Measurements from ENCODE around the gene FDXACB1.

The FDXACB1 gene, protein sequence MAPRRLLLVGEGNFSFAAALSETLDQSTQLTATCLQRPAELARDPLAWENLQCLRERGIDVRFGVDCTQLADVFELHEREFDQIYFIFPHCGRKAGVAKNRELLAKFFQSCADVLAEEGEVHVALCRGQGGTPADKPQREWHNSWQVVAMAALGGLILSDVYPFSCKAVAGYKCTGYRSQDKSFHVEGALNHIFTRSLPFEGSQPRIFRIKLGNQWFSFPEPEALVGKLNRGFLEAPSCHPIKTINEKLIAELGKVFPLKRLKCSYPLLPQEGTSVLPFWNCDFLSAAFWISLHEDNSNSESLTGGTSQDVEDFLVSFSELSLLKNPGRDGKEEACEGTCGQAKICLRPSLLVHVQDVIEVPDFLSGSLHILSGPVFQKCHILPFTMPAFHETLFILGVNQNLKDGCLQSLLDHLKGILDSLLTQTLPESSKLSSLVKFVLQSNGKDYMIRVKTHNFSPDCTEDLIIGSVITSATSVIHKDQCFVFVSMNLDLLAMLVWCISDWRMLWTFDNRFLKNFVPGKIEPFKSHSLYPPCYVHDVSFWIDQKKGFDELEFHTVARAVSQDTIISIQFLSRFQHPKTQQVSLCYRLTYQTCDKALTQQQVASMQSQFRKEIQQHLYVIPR

DNA sequence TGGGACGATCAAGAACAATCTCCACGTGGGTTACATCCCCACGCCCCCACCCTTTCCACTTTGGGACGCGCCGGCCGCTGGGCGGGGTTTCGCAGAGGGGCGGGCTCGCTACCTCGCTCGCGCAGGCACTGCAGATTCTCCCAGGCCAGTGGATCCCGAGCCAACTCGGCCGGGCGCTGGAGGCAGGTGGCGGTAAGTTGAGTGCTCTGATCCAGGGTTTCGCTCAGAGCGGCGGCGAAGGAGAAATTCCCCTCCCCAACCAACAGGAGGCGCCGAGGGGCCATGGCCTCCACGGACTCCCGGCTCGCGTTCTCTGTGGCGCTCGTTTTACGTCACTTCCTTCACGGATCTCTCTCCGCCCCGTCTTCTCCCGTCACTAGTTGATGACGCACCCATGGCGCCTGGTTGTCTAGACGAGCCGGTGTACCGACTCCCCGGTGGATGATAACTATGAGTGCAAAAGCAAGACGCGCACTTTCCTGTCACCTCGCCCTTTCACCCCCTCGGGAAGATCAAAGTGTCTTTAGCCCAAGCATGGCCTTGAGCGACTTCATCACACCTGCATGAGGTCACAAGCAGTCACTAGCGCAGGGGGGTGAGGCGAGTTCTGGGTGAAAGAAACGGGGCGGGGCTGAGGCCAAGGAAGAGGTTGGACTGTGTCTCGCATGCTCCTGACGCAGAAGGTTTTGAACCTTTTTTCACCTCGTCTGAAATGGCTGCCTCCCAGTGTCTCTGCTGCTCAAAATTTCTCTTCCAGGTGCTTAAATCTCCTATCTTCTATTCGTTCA is at the start of gene FDXACB1, which contains the start of gene CFAP68:
FDXACB1 (minus strand) TSS at position 317 of the 788 bp plus-strand sequence; CDS start at position 284, 33 bp downstream.
CFAP68 (plus strand) TSS at position 693 of the 788 bp plus-strand sequence; CDS start at position 713, 20 bp downstream.
- peak; percentile 97 for FAIRE-seq

- FAIRE-seq = peak; percentile 95
Observed at GRCh38 chr11:111926505-111927391, 47.8 kb upstream of the FDXACB1 start.

DNA sequence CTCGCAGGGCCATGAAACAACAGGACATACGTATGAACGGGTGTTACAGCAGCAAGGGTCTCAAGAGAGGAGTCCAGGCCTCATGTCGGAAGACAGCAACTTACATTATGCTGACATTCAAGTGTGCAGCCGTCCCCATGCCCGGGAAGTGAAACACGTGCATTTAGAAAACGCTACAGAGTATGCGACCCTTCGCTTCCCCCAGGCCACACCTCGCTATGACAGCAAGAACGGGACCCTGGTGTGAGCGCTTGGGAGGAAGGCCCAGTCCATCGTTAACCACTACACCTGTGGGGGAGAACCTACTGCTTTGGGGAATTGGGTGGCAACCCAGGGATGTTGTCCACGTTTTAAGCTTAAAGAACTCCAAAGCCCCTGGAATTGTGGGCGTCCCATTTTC is 47.0 kb upstream of the FDXACB1 start:
- no peak for FAIRE-seq

- no peak for FAIRE-seq
Observed at GRCh38 chr11:111923951-111924350, 45.0 kb upstream of the FDXACB1 start.

DNA sequence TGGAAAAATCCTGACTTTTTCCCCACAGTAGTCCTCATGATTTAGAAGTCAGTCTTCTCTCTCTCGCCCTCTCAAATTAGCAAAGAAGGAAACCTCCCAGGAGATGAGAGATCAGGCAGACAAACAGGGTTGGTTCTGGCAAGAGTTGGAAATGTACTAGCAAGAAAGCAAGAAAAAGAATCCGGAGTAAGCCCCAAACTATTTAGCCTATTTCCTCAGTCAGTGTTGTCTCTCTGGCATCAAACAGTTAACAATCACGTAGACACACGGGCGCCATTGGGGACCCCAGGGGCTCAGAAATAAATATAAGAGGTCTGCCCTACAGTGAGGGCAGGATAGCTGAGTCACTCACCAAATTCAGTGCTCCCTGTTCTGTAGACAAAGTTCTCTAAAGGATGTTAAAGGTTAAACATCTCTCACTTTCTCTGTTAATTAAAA is 44.4 kb upstream of the FDXACB1 start:
- FAIRE-seq = peak; percentile 81

GRCh38 chr11:111922803-111923202 is 43.8 kb upstream of the FDXACB1 start:
- no peak for FAIRE-seq

DNA sequence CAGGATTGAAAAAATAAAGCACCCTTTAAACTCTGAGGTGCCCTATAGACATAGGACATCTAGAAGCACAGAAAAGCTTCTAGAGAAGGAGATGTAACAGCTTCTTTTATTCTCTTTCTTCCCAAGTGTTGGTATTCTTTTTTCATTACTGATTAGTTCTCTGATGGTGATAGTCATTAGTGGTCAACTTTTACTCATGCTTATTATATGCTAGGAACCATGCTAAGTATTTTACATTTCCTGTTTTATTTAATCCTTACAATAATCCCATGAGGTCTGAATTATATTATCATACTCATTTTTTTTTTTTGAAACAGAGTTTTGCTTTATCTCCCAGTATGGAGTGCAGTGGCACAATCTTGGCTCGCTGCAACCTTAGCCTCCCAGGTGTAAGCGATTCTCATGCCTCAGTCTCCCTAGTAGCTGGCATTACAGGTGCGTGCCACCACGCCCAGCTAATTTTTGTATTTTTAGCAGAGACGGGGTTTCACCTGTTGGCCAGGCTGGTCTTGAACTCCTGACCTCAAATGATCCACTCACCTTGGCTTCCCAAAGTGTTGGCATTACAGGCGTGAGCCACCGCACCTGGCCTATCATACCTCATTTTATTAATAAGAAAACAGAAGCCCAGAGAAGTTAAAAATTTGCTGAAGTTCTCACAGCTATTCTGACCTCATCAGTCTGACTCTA is 42.7 kb upstream of the FDXACB1 start:
- no peak for FAIRE-seq

GRCh38 chr11:111920908-111921307 is 41.9 kb upstream of the FDXACB1 start:
- no peak for FAIRE-seq

- no peak for FAIRE-seq
Observed at GRCh38 chr11:111918390-111919256, 39.7 kb upstream of the FDXACB1 start, which contains the start of gene C11orf52. Gene C11orf52, plus strand, starts transcription at chr11:111918913. Its CDS starts 60 bp downstream, at chr11:111918973.

DNA sequence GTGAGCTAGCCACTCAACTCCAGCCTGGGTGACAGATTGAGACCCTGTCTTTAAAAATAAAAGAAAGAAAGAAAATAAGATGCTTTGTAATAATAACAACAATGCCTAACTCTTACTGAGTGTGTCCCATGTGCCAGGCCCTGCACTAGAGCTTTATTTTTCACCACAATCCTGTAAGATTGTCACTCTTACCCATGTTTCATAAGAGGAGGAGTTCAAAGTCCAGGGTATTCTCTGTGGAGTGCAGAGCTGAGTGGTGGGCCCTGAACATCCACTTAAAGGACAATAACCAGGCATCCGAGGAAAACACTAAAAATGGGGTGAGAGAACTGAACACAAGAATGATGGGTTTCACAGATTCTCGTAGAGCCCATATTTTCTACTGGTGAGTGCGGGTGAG is 38.8 kb upstream of the FDXACB1 start:
- FAIRE-seq = no peak

DNA sequence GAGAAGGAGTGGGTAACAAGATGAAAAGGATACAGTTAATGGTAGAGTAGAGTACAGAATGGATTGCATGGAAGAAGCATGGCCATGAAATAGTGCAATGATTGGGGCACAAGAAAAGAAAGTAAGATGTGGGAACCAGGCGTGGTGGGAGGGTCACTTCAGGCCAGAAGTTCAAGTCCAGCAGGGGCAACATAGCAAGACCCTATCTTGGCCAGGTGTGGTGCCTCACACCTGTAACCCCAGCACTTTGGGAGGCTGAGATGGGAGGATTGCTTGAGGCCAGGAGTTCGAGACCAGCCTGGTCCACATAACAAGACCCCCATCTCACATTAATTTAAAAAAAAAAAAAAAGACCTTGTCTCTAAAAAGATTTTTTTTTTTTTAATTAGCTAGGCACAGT is 38.3 kb upstream of the FDXACB1 start:
- no peak for FAIRE-seq

DNA sequence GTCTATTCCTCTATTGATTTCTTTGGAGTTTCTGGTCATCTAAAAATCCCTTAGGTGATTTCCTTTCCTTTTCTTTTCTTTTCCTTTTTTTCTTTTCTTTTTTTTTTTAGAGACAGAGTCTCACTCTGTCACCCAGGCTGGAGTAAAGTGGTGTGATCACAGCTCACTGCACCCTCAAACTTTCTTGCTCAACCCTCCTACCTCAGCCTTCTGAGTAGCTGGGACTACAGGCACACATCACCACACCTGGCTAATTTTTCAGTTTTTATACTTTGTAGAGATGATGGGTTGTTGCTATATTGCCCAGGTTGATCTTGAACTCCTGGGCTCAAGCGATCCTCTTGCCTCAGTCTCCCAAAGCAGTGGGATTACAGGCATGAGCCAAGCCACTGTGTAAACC is 37.8 kb upstream of the FDXACB1 start:
- no peak for FAIRE-seq

DNA sequence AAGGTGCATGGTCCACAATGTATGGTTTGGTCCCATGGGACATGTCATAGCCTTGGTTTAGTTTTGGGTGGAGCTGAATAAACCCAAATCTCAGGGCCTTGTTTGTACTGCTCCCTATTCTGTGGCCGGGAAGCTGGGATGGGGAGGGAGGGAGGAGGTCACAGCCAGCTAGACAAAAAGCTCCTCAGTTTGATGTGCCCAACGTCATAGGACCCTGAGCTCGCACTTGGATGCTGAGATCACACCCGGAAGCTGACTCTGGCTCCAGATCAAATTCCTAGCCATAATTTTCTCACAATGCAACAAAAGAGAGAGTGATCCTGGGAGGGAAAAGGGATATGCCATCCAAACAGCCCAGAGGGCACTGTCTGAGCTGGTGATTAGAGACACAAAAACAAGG is 35.0 kb upstream of the FDXACB1 start:
- FAIRE-seq = no peak

- no peak for FAIRE-seq
Observed at GRCh38 chr11:111913031-111913861, 34.3 kb upstream of the FDXACB1 start.

- no peak for FAIRE-seq
Observed at GRCh38 chr11:111912535-111912934, 33.6 kb upstream of the FDXACB1 start, which contains the start of gene HSPB2. Gene HSPB2, plus strand, starts transcription at chr11:111912734. Its CDS starts 96 bp downstream, at chr11:111912830.

DNA sequence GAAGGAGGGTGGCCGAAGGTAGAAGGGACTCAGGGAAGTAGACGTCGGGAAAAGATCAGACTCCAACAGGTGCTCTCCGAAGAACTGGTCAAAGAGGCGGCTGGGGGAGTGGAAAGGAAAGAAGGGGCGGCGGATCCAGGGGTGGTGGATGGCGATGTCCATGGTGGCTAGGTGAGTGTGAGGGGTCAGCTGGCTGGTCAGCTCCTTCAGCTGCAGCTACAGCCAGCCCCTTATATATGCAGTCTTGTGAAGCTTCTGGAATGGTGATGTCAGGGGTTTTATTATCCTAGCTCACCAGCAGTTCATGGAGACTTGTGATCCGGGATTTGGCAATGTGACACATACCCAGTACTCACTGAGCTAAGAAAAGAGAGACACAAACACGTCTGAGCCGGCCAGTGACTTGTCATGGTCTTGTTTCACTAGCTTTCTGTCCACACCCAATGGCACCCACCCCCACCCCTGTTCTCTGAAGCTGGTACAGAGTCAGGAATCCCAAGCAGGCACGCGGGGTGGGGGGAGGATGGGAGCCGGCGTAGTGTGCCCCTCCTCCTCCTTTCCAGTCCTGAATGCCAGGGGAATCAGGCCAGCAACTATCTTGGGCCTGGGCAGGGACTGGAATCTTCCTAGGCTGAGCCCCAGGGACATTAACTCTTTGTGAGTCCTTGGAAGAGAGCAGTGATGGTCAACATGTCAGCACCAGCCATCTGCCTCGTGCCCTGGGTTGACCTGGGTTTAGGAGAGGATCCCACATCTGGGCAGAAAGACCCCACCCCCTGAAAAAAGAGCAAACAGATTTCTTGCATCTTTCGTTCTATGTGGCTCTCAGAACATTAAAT is 32.8 kb upstream of the FDXACB1 start, which contains the start of gene CRYAB:
CRYAB (minus strand) TSS at position 208 of the 839 bp plus-strand sequence; CDS start at position 162, 46 bp downstream.
- no peak for FAIRE-seq

DNA sequence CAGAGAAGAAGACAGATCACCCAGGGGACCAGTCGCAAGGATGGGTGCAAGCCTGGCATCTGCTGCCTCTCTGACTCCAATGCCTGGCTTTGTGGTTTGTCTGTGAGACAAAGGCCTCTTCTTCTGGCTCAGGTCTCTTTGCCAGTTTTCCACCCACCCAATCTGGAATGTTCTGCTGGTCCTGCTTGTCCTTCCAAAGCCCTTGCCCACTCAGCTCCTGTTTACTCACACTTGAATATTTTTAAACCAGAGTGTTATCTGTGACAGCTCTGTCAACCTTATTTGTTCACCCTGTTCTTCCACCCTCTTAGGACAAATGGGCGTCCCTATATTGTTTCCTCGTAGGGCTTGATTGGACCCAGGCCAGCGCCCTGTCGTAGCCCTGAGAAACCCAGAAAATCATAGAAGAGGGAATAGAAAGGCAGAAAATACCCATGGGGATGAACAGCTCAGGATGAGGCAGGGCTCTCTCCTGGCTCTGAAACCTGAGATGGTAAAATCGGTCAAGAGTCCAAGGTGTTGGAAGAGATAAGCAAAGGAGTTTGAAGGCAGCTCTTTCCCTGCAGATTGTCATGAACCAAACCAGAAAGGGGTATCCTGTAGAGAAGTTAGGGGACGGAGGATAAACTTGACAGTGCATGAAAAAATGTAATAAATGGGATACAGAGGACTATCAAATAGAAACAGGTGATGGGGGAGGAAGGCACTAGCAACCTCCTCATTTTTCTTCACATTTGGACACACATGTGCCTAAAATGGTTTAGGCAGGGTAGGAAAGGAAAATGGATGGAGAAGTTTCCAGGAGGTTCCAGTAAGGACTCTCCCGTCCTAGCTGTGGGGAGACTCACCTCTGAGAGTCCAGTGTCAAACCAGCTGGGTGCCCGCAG is 32.0 kb upstream of the FDXACB1 start:
- no peak for FAIRE-seq
